IMR-90 (cell line): ENCODE measurements around the gene FBXW8. TPM values are rescaled to one million over a fixed set of nuclear protein-coding genes. Genes with fewer than 3 reads are reported as not detected.

Source experiments
- ATAC-seq: fragments of 200-7000 bp; cut with Tn5 transposase; 2 replicates; pipeline ENCODE4 v1.9.1; 2020; ENCODE audit warnings: low read depth, mild to moderate bottlenecking, moderate library complexity
- BruUV-seq: library from RNA; stranded (reverse); fragments of 400-500 nt; replicated peaks from 2 replicates; lab custom pipeline; 2021; lab: Mats Ljungman, UMichigan
- CTCF ChIA-PET: fragments of 300-600 bp; formaldehyde crosslinking; extraction: SDS; loops from one replicate; lab custom pipeline; 2021; ENCODE audit warnings: antibody characterized with exemption; lab: Yijun Ruan, JAX
- POLR2A ChIA-PET: fragments of 300-600 bp; sonication (Branson Sonifier 250); formaldehyde crosslinking; loops from one replicate; lab custom pipeline; 2022; ENCODE audit warnings: antibody characterized with exemption; ENCODE audit not compliant: unreplicated experiment; lab: Charles Lee
- DNase-seq: peaks from one replicate; pipeline ENCODE4 v3.0.0; 2013
- H2AFZ ChIP-seq: replicated peaks from 2 replicates; pipeline ENCODE3; 2013; ENCODE audit warnings: low read length, mild to moderate bottlenecking; ENCODE audit not compliant: poor library complexity
- H2AK5ac ChIP-seq: 2 replicates; pipeline ENCODE4 v1.6.1; 2013; ENCODE audit warnings: low read depth, low read length, inconsistent platforms
- H2AK9ac ChIP-seq: replicated peaks from 2 replicates; pipeline ENCODE3; 2013; ENCODE audit warnings: mild to moderate bottlenecking, low read depth, low read length, moderate library complexity; ENCODE audit not compliant: poor library complexity
- H2BK120ac ChIP-seq: 2 replicates; pipeline ENCODE4 v1.6.1; 2013; ENCODE audit warnings: low read depth, low read length, inconsistent platforms
- H2BK15ac ChIP-seq: 3 replicates; pipeline ENCODE4 v1.6.1; 2013; ENCODE audit warnings: low read depth, low read length, inconsistent platforms
- H2BK20ac ChIP-seq: 2 replicates; pipeline ENCODE4 v1.6.1; 2013; ENCODE audit warnings: low read depth, mild to moderate bottlenecking, inconsistent platforms, low read length, moderate library complexity
- H2BK5ac ChIP-seq: 2 replicates; pipeline ENCODE4 v1.6.1; 2013; ENCODE audit warnings: mild to moderate bottlenecking, low read depth, low read length, inconsistent platforms; ENCODE audit not compliant: poor library complexity, severe bottlenecking
- H3K14ac ChIP-seq: replicated peaks from 2 replicates; pipeline ENCODE4 v1.6.1; 2013; ENCODE audit warnings: low read depth, low read length, inconsistent platforms
- H3K18ac ChIP-seq: 2 replicates; pipeline ENCODE4 v1.6.1; 2013; ENCODE audit warnings: low read depth, low read length, control low read depth
- H3K23ac ChIP-seq: 2 replicates; pipeline ENCODE4 v1.6.1; 2013; ENCODE audit warnings: low read depth, low read length, inconsistent platforms
- H3K27ac ChIP-seq: 2 replicates; pipeline ENCODE4 v1.5.1; 2013; ENCODE audit warnings: mild to moderate bottlenecking, control low read depth, low read length; ENCODE audit not compliant: insufficient read depth
- H3K27me3 ChIP-seq: 2 replicates; pipeline ENCODE4 v1.6.1; 2013; ENCODE audit warnings: low read length; ENCODE audit not compliant: control insufficient read depth, insufficient read depth
- H3K36me3 ChIP-seq: 2 replicates; pipeline ENCODE4 v1.6.1; 2013; ENCODE audit warnings: low read length, mixed read lengths; ENCODE audit not compliant: control insufficient read depth, insufficient read depth
- H3K4ac ChIP-seq: 2 replicates; pipeline ENCODE4 v1.6.1; 2013; ENCODE audit warnings: low read depth, low read length, inconsistent platforms
- H3K4me1 ChIP-seq: 2 replicates; pipeline ENCODE4 v1.6.1; 2013; ENCODE audit warnings: low read length, mixed read lengths; ENCODE audit not compliant: control insufficient read depth, insufficient read depth
- H3K4me2 ChIP-seq: 2 replicates; pipeline ENCODE4 v1.6.1; 2013; ENCODE audit warnings: low read depth, mild to moderate bottlenecking, control low read depth, low read length, moderate library complexity
- H3K4me3 ChIP-seq: 2 replicates; pipeline ENCODE4 v1.5.1; 2013; ENCODE audit warnings: low read depth, mild to moderate bottlenecking, control low read depth, low read length, moderate library complexity; ENCODE audit not compliant: insufficient read depth
- H3K56ac ChIP-seq: 2 replicates; pipeline ENCODE4 v1.6.1; 2013; ENCODE audit warnings: low read length, inconsistent platforms; ENCODE audit not compliant: insufficient read depth; ENCODE audit errors: extremely low read depth
- H3K79me1 ChIP-seq, 2 experiments: 2 replicates each; pipeline ENCODE4 v1.6.1; 2013; ENCODE audit warnings: low read length in 2 of 2, inconsistent platforms in 1 of 2, low read depth in 1 of 2
- H3K9ac ChIP-seq: 2 replicates; pipeline ENCODE4 v1.6.1; 2013; ENCODE audit warnings: low read depth, low read length, control low read depth
- H3K9me1 ChIP-seq: 2 replicates; pipeline ENCODE4 v1.6.1; 2013; ENCODE audit warnings: low read length, inconsistent platforms; ENCODE audit not compliant: insufficient read depth
- H3K9me3 ChIP-seq: 2 replicates; pipeline ENCODE4 v1.6.1; 2013; ENCODE audit warnings: low read length; ENCODE audit not compliant: control insufficient read depth, insufficient read depth
- H4K20me1 ChIP-seq: 2 replicates; pipeline ENCODE4 v1.6.1; 2013; ENCODE audit warnings: low read length, inconsistent platforms; ENCODE audit not compliant: insufficient read depth
- H4K5ac ChIP-seq: 2 replicates; pipeline ENCODE4 v1.6.1; 2013; ENCODE audit warnings: mild to moderate bottlenecking, low read depth, low read length, control low read depth
- H4K8ac ChIP-seq, 2 experiments: 2 replicates each; pipeline ENCODE4 v1.6.1; 2013; ENCODE audit warnings: low read depth in 2 of 2, low read length in 2 of 2, control low read depth in 1 of 2, inconsistent platforms in 1 of 2
- H4K91ac ChIP-seq: 2 replicates; pipeline ENCODE4 v1.6.1; 2013; ENCODE audit warnings: low read depth, low read length, inconsistent platforms; ENCODE audit not compliant: insufficient read depth
- CEBPB ChIP-seq: IDR thresholded peaks from 2 replicates; pipeline ENCODE4 v1.6.1; 2012; ENCODE audit warnings: low read depth, low read length, improper control_type of control experiment
- CHD1 ChIP-seq: IDR thresholded peaks from 2 replicates; pipeline ENCODE4 v1.6.1; 2012; ENCODE audit warnings: low read depth, low read length, improper control_type of control experiment
- CTCF ChIP-seq: conservative IDR thresholded peaks from 2 replicates; pipeline ENCODE4 v1.5.1; 2012; ENCODE audit warnings: mild to moderate bottlenecking, low read depth, low read length, improper control_type of control experiment
- ELK1 ChIP-seq: fragments of 150-350 bp; IDR thresholded peaks from 2 replicates; pipeline ENCODE4 v1.6.1; 2016; ENCODE audit warnings: low read depth, mild to moderate bottlenecking, low read length, moderate library complexity, borderline replicate concordance
- FOS ChIP-seq: fragments of 150-350 bp; IDR thresholded peaks from 2 replicates; pipeline ENCODE4 v1.6.1; 2016; ENCODE audit warnings: low read depth, low read length
- MAFK ChIP-seq: IDR thresholded peaks from 2 replicates; pipeline ENCODE4 v1.6.1; 2012; ENCODE audit warnings: low read depth, low read length, improper control_type of control experiment
- MXI1 ChIP-seq: IDR thresholded peaks from 2 replicates; pipeline ENCODE4 v1.6.1; 2012; ENCODE audit warnings: low read depth, mild to moderate bottlenecking, low read length, moderate library complexity, borderline replicate concordance
- POLR2A ChIP-seq: IDR thresholded peaks from 2 replicates; pipeline ENCODE4 v1.6.1; 2012; ENCODE audit warnings: mild to moderate bottlenecking, low read depth, low read length
- RCOR1 ChIP-seq: IDR thresholded peaks from 2 replicates; pipeline ENCODE4 v1.6.1; 2012; ENCODE audit warnings: mild to moderate bottlenecking, low read length, improper control_type of control experiment; ENCODE audit not compliant: insufficient replicate concordance
- RFX5 ChIP-seq: IDR thresholded peaks from 2 replicates; pipeline ENCODE4 v1.8.0; 2012; ENCODE audit warnings: low read depth, mild to moderate bottlenecking, low read length, moderate library complexity
- SMC3 ChIP-seq: fragments of 150-350 bp; IDR thresholded peaks from 2 replicates; pipeline ENCODE4 v1.6.1; 2016; ENCODE audit warnings: low read depth, mild to moderate bottlenecking, antibody characterized with exemption, low read length, moderate library complexity
- USF2 ChIP-seq: fragments of 150-350 bp; IDR thresholded peaks from 2 replicates; pipeline ENCODE4 v1.6.1; 2017; ENCODE audit warnings: mild to moderate bottlenecking, antibody characterized with exemption, low read length, low read depth
- WGBS, 2 experiments: methylation state at CpG; one replicate each; pipeline versions ENCODE4 v1.1.5 to v1.1.7; 2013; ENCODE audit warnings: missing lambda C conversion rate in 2 of 2; ENCODE audit not compliant: insufficient read length in 1 of 2; ENCODE audit errors: extremely low coverage in 2 of 2; 5-methylcytosine and 5-hydroxymethylcytosine counted together
- dilution Hi-C: fragments of 300-500 bp; cut with HindIII; formaldehyde crosslinking; loops from one replicate; pipeline ENCODE4 v1.14.3; 2018; ENCODE audit warnings: low sequenced_read_pairs; ENCODE audit not compliant: unreplicated experiment
- in situ Hi-C: fragments of 300-500 bp; cut with MboI; formaldehyde crosslinking; loops from 3 replicates; pipeline ENCODE4 v1.14.3; 2019; ENCODE audit warnings: low sequenced_read_pairs, inconsistent platforms, mixed read lengths
- intact Hi-C: fragments of 100-400 bp; cut with micrococcal nuclease; formaldehyde crosslinking; loops from 2 replicates; pipeline ENCODE4 v1.10.0; 2022
- polyA plus RNA-seq, 3 experiments: library from polyadenylated mRNA; depleted of rRNA; stranded (reverse); fragments of >200 nt; gene quantifications; 2 replicates each; pipeline ENCODE4 v1.2.3, GENCODE V29; 2012; ENCODE audit warnings: low replicate concordance in 1 of 3
- total RNA-seq: library from RNA; depleted of rRNA; stranded (reverse); fragments of >200 nt; gene quantifications from 2 replicates; pipeline ENCODE4 v1.2.3, GENCODE V29; 2012

Gene FBXW8
- total and polyA plus RNA-seq, 2 of the 4 experiments (the other 2 are of a cell fraction) = 20.3 to 25.8 TPM

GRCh38 chr12:116959845-116960514 is 49.2 kb downstream of the FBXW8 start:
- peaks cover 8% of the 10 kb centered on the region; the same call in 1 of the 2 replicates for H3K36me3 ChIP-seq
- peaks cover 54% of the 10 kb centered on the region; the same call in 1 of the 2 replicates for H4K20me1 ChIP-seq
- no peak overlapping the region for H2AFZ ChIP-seq
- no peak overlapping the region for H3K56ac ChIP-seq
- no peak for ATAC-seq
- TF ChIP-seq ELK1 (no peak), CEBPB (no peak), USF2 (no peak), FOS (no peak), RFX5 (no peak), CHD1 (no peak), MXI1 (no peak), POLR2A (no peak), MAFK (no peak), SMC3 (no peak), CTCF (no peak), RCOR1 (no peak)
- H3K9me1 ChIP-seq = peaks cover 31% of the 10 kb centered on the region
- H4K8ac ChIP-seq = no peak overlapping the region
- in situ Hi-C loops (no loop called here), dilution Hi-C loops (no loop called here), intact Hi-C loops (no loop called here)
- H3K4me2 ChIP-seq = no peak overlapping the region
- POLR2A ChIA-PET = no interaction called here
- H3K14ac ChIP-seq = no peak overlapping the region
- no peaks in the 10 kb centered on the region for H3K9me3 ChIP-seq
- H2AK9ac ChIP-seq = no peak overlapping the region
- BruUV-seq = no TSS peak
- no peak overlapping the region for H2BK5ac ChIP-seq
- no peak for DNase-seq
- no peak overlapping the region for H3K4me3 ChIP-seq
- WGBS, 2 experiments = 100% methylated on average over 2 of the region's 5 CpGs; no CpG with 5 or more reads in 1 of the 2 experiments
- no peaks in the 10 kb centered on the region for H3K27me3 ChIP-seq
- H4K91ac ChIP-seq = no peak overlapping the region
- CTCF ChIA-PET = no interaction called here
- H3K79me1 ChIP-seq = peaks cover 4 to 82% of the 10 kb centered on the region in 2 experiments
- H3K18ac ChIP-seq = no peak overlapping the region
- no peak overlapping the region for H3K9ac ChIP-seq
- no peak overlapping the region for H3K4ac ChIP-seq
- H2BK20ac ChIP-seq = no peak overlapping the region
- H2AK5ac ChIP-seq = no peak overlapping the region
- H3K27ac ChIP-seq = no peak overlapping the region
- H3K23ac ChIP-seq = no peak overlapping the region
- H4K5ac ChIP-seq = no peak overlapping the region
- H3K4me1 ChIP-seq = peaks cover 18% of the 10 kb centered on the region
- H2BK120ac ChIP-seq = no peak overlapping the region
- no peak overlapping the region for H2BK15ac ChIP-seq
